Vagina (tissue), 2 donors: Measurements from ENCODE around the gene AGTPBP1.

Experiments used
- POLR2A ChIP-seq, 2 donors: fragments of 450-650 bp; IDR thresholded peaks; one replicate each; pipeline ENCODE4 v1.6.1; 2017; ENCODE audit warnings: antibody characterized with exemption in 2 of 2, mild to moderate bottlenecking in 2 of 2, moderate library complexity in 2 of 2
- POLR2AphosphoS5 ChIP-seq, 2 donors: sonication (generic); formaldehyde crosslinking; IDR thresholded peaks; one replicate each; pipeline ENCODE4 v1.9.0; 2017; ENCODE audit warnings: antibody characterized with exemption in 2 of 2, mild to moderate bottlenecking in 2 of 2, low read depth in 1 of 2; ENCODE audit not compliant: insufficient read depth in 1 of 2
- TF ChIP-seq, protein P1 (sequence below), 3 experiments: fragments of 450-650 bp in 2 of 3; fragments of 200-600 bp in 1 of 3; sonication (generic) in 1 of 3; IDR thresholded peaks; one replicate each; pipeline ENCODE4 v1.5.1; 2017 to 2019; ENCODE audit warnings: antibody characterized with exemption in 3 of 3, mild to moderate bottlenecking in 2 of 3, moderate library complexity in 2 of 3

DNA sequence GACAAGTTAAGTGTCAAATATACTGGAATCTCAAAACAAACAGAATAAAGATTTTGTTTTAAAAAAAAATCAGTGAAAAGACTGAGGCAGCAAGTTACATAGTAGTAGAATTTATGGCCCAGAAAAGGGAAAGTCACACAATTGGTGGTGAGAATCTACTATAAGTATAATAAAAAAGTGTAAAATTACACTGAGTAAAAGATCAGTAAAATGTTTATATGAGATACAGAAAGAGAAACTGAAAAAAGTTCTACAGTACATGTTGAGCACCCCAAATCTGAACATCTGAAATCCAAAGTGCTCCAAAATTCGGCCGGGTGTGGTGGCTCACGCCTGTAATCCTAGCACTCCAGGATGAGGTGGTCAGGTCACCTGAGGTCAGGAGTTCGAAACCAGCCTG, 15.0 kb downstream of the AGTPBP1 start:
- TF ChIP-seq, protein P1, sequence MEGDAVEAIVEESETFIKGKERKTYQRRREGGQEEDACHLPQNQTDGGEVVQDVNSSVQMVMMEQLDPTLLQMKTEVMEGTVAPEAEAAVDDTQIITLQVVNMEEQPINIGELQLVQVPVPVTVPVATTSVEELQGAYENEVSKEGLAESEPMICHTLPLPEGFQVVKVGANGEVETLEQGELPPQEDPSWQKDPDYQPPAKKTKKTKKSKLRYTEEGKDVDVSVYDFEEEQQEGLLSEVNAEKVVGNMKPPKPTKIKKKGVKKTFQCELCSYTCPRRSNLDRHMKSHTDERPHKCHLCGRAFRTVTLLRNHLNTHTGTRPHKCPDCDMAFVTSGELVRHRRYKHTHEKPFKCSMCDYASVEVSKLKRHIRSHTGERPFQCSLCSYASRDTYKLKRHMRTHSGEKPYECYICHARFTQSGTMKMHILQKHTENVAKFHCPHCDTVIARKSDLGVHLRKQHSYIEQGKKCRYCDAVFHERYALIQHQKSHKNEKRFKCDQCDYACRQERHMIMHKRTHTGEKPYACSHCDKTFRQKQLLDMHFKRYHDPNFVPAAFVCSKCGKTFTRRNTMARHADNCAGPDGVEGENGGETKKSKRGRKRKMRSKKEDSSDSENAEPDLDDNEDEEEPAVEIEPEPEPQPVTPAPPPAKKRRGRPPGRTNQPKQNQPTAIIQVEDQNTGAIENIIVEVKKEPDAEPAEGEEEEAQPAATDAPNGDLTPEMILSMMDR (IDR thresholded peaks at IDR 0.05), result no peak
- TF ChIP-seq POLR2A (IDR thresholded peaks at IDR 0.05) (no peak), POLR2AphosphoS5 (IDR thresholded peaks at IDR 0.05; ENCODE audit: insufficient read depth in 1 of 2, low read depth in 1 of 2) (no peak)
